ENCODE measurements around the gene ODF2L. TPM values are rescaled to one million over a fixed set of nuclear protein-coding genes. Genes with fewer than 3 reads are reported as not detected.

ODF2L gene
- total RNA-seq, 1 experiment from 2014 or later: 27.3 TPM

DNA sequence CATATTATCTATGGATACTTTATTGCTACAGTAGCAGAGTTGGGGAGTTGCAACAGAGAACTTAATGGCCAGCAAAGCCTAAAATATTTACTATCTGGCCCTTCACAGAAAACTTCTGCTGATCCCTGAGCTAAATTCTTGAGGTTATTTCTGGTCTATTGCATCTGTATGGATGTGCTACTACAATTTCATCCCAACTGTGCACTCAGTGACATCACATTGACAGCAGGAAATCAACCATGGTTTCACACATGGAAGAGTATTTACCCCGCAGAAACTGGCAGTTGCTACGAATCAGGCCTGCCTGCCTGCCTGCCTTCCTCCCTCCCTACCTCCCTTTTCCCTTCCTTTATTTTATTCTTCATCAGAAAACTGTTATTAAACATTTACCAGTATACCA, 39.9 kb upstream of the ODF2L start:
- Histone ChIP-seq H2AFZ (ENCODE audit: low read length) (no peak overlapping the region), H2AK5ac (ENCODE audit: insufficient read length, low read length) (no peak overlapping the region), H3K9me3 (ENCODE audit: control insufficient read depth, low read depth, low read length) (no peaks in the 10 kb centered on the region), H3K23ac (ENCODE audit: insufficient read length, low read depth, low read length) (no peak overlapping the region), H2BK20ac (ENCODE audit: low read depth, low read length, poor library complexity, severe bottlenecking) (no peak overlapping the region), H4K91ac (ENCODE audit: insufficient read length, low read depth, low read length) (no peak overlapping the region), H3K79me1 (ENCODE audit: insufficient read depth, low read depth, low read length, poor library complexity, severe bottlenecking) (no peaks in the 10 kb centered on the region), H2BK5ac (ENCODE audit: insufficient read length, low read length) (no peak overlapping the region), H4K8ac (replicated peaks; ENCODE audit: insufficient read length, low read depth, low read length) (no peak overlapping the region), H3K23me2 (ENCODE audit: insufficient read length, low read depth, low read length, poor library complexity, severe bottlenecking) (no peaks in the 10 kb centered on the region), H2BK120ac (ENCODE audit: low read depth, low read length, poor library complexity, severe bottlenecking) (no peak overlapping the region), H3K79me2 (ENCODE audit: insufficient read depth, low read length) (no peaks in the 10 kb centered on the region), H2BK12ac (ENCODE audit: insufficient read length, low read depth, low read length) (no peak overlapping the region), H3K18ac (ENCODE audit: insufficient read length, low read depth, low read length) (no peak overlapping the region), H3K56ac (ENCODE audit: insufficient read length, low read depth, low read length) (no peak overlapping the region), H3K9ac (ENCODE audit: extremely low read depth, insufficient read length, low read length) (no peak overlapping the region), H2BK15ac (ENCODE audit: low read depth, low read length) (no peak overlapping the region), H3K4me2 (ENCODE audit: insufficient read depth, insufficient read length, low read length) (no peak overlapping the region), H3K4me1 (ENCODE audit: insufficient read depth, low read length) (no peaks in the 10 kb centered on the region), H3K14ac (ENCODE audit: insufficient read depth, low read length) (no peak overlapping the region), H3K4ac (ENCODE audit: low read depth, low read length) (no peak overlapping the region), H4K5ac (ENCODE audit: insufficient read length, low read depth, low read length) (no peak overlapping the region), H3K27ac (ENCODE audit: insufficient read length, low read depth, low read length) (no peak overlapping the region), H3T11ph (ENCODE audit: low read length) (no peak overlapping the region), H3K27me3 (ENCODE audit: insufficient read depth, low read length) (no peaks in the 10 kb centered on the region), H4K20me1 (ENCODE audit: control insufficient read depth, insufficient read depth, insufficient read length) (no peaks in the 10 kb centered on the region)
- no peaks in the 10 kb centered on the region for H3K9me3 Mint-ChIP-seq
- no peak for DNase-seq
- H3K27me3 Mint-ChIP-seq (ENCODE audit: low read depth): peaks cover 2% of the 10 kb centered on the region; the same call in 1 of the 2 replicates
- WGBS (ENCODE audit: extremely low coverage, insufficient read length, low lambda C conversion rate): no CpG with 5 or more reads among the region's 2 CpGs
- H3K4me3 Mint-ChIP-seq: no peak overlapping the region
- H3K4me1 Mint-ChIP-seq: no peaks in the 10 kb centered on the region
- no peaks in the 10 kb centered on the region for H3K36me3 Mint-ChIP-seq (ENCODE audit: insufficient read depth in 1 of 3, low read depth in 3 of 3)
- no peak for TF ChIP-seq CTCF (conservative IDR thresholded peaks at IDR 0.05)
- H3K27ac Mint-ChIP-seq: no peak overlapping the region
